ENCODE measurements around the gene HTR2A.

DNA sequence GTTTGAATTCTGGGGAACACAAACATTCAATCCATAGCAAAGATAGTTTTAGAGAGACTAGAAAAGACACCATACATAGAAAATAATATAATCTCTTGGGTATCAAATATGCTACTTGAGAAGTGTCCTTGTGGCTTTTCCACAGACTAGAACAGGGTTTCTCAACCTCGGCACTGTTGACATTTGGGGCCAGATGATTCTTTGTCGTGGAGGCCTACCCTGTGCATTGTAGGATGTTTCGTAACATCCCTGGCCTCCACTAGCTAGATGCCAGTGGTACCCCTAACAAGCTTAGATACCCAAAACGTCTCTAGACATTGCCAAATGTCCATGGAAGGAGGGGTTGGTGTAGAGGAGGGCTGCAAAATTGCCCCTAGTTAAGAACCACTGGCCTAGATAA is 97.7 kb downstream of the HTR2A start:
- TF ChIP-seq, protein P1, sequence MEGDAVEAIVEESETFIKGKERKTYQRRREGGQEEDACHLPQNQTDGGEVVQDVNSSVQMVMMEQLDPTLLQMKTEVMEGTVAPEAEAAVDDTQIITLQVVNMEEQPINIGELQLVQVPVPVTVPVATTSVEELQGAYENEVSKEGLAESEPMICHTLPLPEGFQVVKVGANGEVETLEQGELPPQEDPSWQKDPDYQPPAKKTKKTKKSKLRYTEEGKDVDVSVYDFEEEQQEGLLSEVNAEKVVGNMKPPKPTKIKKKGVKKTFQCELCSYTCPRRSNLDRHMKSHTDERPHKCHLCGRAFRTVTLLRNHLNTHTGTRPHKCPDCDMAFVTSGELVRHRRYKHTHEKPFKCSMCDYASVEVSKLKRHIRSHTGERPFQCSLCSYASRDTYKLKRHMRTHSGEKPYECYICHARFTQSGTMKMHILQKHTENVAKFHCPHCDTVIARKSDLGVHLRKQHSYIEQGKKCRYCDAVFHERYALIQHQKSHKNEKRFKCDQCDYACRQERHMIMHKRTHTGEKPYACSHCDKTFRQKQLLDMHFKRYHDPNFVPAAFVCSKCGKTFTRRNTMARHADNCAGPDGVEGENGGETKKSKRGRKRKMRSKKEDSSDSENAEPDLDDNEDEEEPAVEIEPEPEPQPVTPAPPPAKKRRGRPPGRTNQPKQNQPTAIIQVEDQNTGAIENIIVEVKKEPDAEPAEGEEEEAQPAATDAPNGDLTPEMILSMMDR (IDR thresholded peaks at IDR 0.05) = no peak
- no peak for TF ChIP-seq EP300 (IDR thresholded peaks at IDR 0.05)
